HepG2 (cell line): ENCODE measurements around the gene ACOXL. TPM values are rescaled to one million over a fixed set of nuclear protein-coding genes. Genes with fewer than 3 reads are reported as not detected.

Source experiments
- ATAC-seq: fragments of 200-7000 bp; cut with Tn5 transposase; 3 replicates; pipeline ENCODE4 v1.9.1; 2020; ENCODE audit warnings: mild to moderate bottlenecking, moderate library complexity
- BruUV-seq: library from RNA; stranded (reverse); fragments of 400-500 nt; replicated peaks from 2 replicates; lab custom pipeline; 2021; lab: Mats Ljungman, UMichigan
- CTCF ChIA-PET: fragments of 300-600 bp; formaldehyde crosslinking; extraction: SDS; loops from one replicate; lab custom pipeline; 2021; ENCODE audit warnings: low total read pairs, inconsistent platforms, low intra/inter-chr PET ratio; lab: Yijun Ruan, JAX
- POLR2A ChIA-PET: fragments of 350-600 bp; sonication (Branson Sonifier 250); formaldehyde crosslinking; loops from one replicate; lab custom pipeline; 2020; ENCODE audit warnings: antibody characterized with exemption, inconsistent platforms; lab: Yijun Ruan, JAX
- DNase-seq: peaks from one replicate; pipeline ENCODE4 v3.0.0-alpha.2; 2015; ENCODE audit warnings: low spot score
- FAIRE-seq: peaks from 3 replicates; lab custom pipeline; 2011; peaks lifted over from hg19 to GRCh38; lab: Jason Lieb, UNC
- H2AFZ ChIP-seq: one replicate; pipeline ENCODE4 v1.6.1; 2011; ENCODE audit warnings: low read length, inconsistent platforms
- H3K27ac ChIP-seq: fragments of 300-600 bp; 3 replicates; pipeline ENCODE4 v1.8.0; 2011; ENCODE audit warnings: mixed run types, mild to moderate bottlenecking, mixed read lengths, low read length, inconsistent platforms; ENCODE audit not compliant: insufficient read depth; ENCODE audit errors: extremely low read length
- H3K27me3 ChIP-seq, 2 experiments: fragments of 200-600 bp in 1 of 2; 2 replicates in 1 of 2; 3 replicates in 1 of 2; pipeline versions ENCODE4 v1.6.0 to v1.8.0; 2011; ENCODE audit warnings: low read length in 2 of 2, mild to moderate bottlenecking in 2 of 2, moderate library complexity in 2 of 2, inconsistent platforms in 1 of 2; ENCODE audit not compliant: insufficient read depth in 2 of 2, control insufficient read depth in 1 of 2
- H3K36me3 ChIP-seq, 2 experiments: fragments of 200-600 bp in 1 of 2; replicated peaks in 1 of 2; 2 replicates in 1 of 2; 3 replicates in 1 of 2; pipeline versions ENCODE4 v1.5.1 to v1.8.0; 2011; ENCODE audit warnings: low read length in 2 of 2, inconsistent platforms in 1 of 2; ENCODE audit not compliant: insufficient read depth in 2 of 2, control insufficient read depth in 1 of 2
- H3K4me1 ChIP-seq: 2 replicates; pipeline ENCODE4 v1.5.1; 2012; ENCODE audit warnings: low read length, inconsistent platforms; ENCODE audit not compliant: insufficient read depth
- H3K4me2 ChIP-seq: 2 replicates; pipeline ENCODE4 v1.6.0; 2011; ENCODE audit warnings: low read depth, low read length, inconsistent platforms
- H3K4me3 ChIP-seq, 3 experiments: fragments of 200-600 bp in 1 of 3; sonication (generic), shearing (Covaris generic) in 1 of 3; replicated peaks in 1 of 3; 2 replicates each; pipeline ENCODE4 v1.5.1; 2011 to 2016; ENCODE audit warnings: low read length in 3 of 3, inconsistent platforms in 2 of 3, low read depth in 2 of 3, mild to moderate bottlenecking in 2 of 3, control low read depth in 1 of 3, mixed read lengths in 1 of 3; ENCODE audit not compliant: insufficient read depth in 1 of 3
- H3K79me2 ChIP-seq: one replicate; pipeline ENCODE4 v1.6.1; 2011; ENCODE audit warnings: low read length, inconsistent platforms; ENCODE audit not compliant: insufficient read depth
- H3K9ac ChIP-seq: 2 replicates; pipeline ENCODE4 v1.6.0; 2011; ENCODE audit warnings: mild to moderate bottlenecking, low read depth, low read length, inconsistent platforms; ENCODE audit not compliant: insufficient read depth
- H3K9me3 ChIP-seq: 2 replicates; pipeline ENCODE4 v1.5.1; 2012; ENCODE audit warnings: mild to moderate bottlenecking, low read length
- H4K20me1 ChIP-seq: 2 replicates; pipeline ENCODE4 v1.6.0; 2011; ENCODE audit warnings: inconsistent platforms, mild to moderate bottlenecking, low read length, moderate library complexity; ENCODE audit not compliant: insufficient read depth
- CAMTA2 ChIP-seq: sonication (generic); formaldehyde crosslinking; IDR thresholded peaks from 2 replicates; pipeline ENCODE4 v1.4.0; 2020; ENCODE audit warnings: mild to moderate bottlenecking, missing genetic modification reagents, borderline replicate concordance
- DMAP1 ChIP-seq: IDR thresholded peaks from 2 replicates; pipeline ENCODE4 v1.6.1; 2016
- KAT2B ChIP-seq: fragments of 150-350 bp; IDR thresholded peaks from 2 replicates; pipeline ENCODE4 v1.6.1; 2014; ENCODE audit warnings: low read depth, low read length, borderline replicate concordance
- LCORL ChIP-seq, 2 experiments: fragments of 450-650 bp in 1 of 2; sonication (generic) in 1 of 2; formaldehyde crosslinking in 1 of 2; IDR thresholded peaks; 2 replicates each; pipeline versions ENCODE4 v1.5.0 to v1.6.1; 2017 to 2020; ENCODE audit warnings: antibody characterized with exemption in 1 of 2, missing genetic modification reagents in 1 of 2
- MED1 ChIP-seq: sonication (generic); formaldehyde crosslinking; IDR thresholded peaks from 2 replicates; pipeline ENCODE4 v1.4.0; 2020; ENCODE audit warnings: missing genetic modification reagents
- SIN3B ChIP-seq: fragments of 150-350 bp; IDR thresholded peaks from 2 replicates; pipeline ENCODE4 v1.6.1; 2014; ENCODE audit warnings: low read length
- XRCC5 ChIP-seq: fragments of 200-400 bp; formaldehyde crosslinking; optimal IDR thresholded peaks from 2 replicates; pipeline ENCODE3; 2017; ENCODE audit warnings: mild to moderate bottlenecking, low read length
- ZFP82 ChIP-seq: sonication (generic); formaldehyde crosslinking; IDR thresholded peaks from 2 replicates; pipeline ENCODE4 v1.5.1; 2020; ENCODE audit warnings: mild to moderate bottlenecking, missing genetic modification reagents, borderline replicate concordance
- ZNF143 ChIP-seq: sonication (generic); formaldehyde crosslinking; IDR thresholded peaks from 2 replicates; pipeline ENCODE4 v1.4.0; 2020; ENCODE audit warnings: missing genetic modification reagents
- ZNF383 ChIP-seq: sonication (generic); formaldehyde crosslinking; IDR thresholded peaks from 2 replicates; pipeline ENCODE4 v1.4.0; 2020; ENCODE audit warnings: missing genetic modification reagents, mild to moderate bottlenecking, borderline replicate concordance
- ZNF460 ChIP-seq: sonication (generic); formaldehyde crosslinking; IDR thresholded peaks from 2 replicates; pipeline ENCODE4 v1.5.1; 2020; ENCODE audit warnings: missing genetic modification reagents, mild to moderate bottlenecking, borderline replicate concordance
- ZNF646 ChIP-seq: sonication (generic); formaldehyde crosslinking; IDR thresholded peaks from 2 replicates; pipeline ENCODE4 v1.9.0; 2021; ENCODE audit warnings: mild to moderate bottlenecking, missing genetic modification reagents
- ZNF672 ChIP-seq: sonication (generic); formaldehyde crosslinking; IDR thresholded peaks from 2 replicates; pipeline ENCODE4 v1.8.1; 2022; ENCODE audit warnings: missing genetic modification reagents
- WGBS: methylation state at CpG from one replicate; pipeline ENCODE4 v1.1.6; 2017; ENCODE audit warnings: low lambda C conversion rate; 5-methylcytosine and 5-hydroxymethylcytosine counted together
- in situ Hi-C: cut with HindIII; loops from 2 replicates; pipeline ENCODE4 v1.10.0; 2017; ENCODE audit warnings: low pct_unique_long_range_greater_than_20kb; ENCODE audit not compliant: extremely low pct_ligation_motif_present
- intact Hi-C: fragments of 100-400 bp; cut with micrococcal nuclease; formaldehyde crosslinking; loops from one replicate; pipeline ENCODE4 v1.10.0; 2022; ENCODE audit not compliant: unreplicated experiment
- polyA plus RNA-seq, 8 experiments: library from polyadenylated mRNA; depleted of rRNA in 3 of 8; stranded (reverse) in 7 of 8; unstranded in 1 of 8; fragments of >200 nt; fragmentation: Illumina TruSeq in 4 of 8; extraction: Trizol in 4 of 8; gene quantifications; 2 replicates each; pipeline versions ENCODE4 v1.2.1 to v1.2.3, GENCODE V29; 2011 to 2016; ENCODE audit warnings: low read depth in 4 of 8, missing spikeins in 1 of 8, mixed read lengths in 1 of 8; ENCODE audit not compliant: insufficient read depth in 1 of 8
- total RNA-seq, 5 experiments: library from RNA; depleted of rRNA; stranded (reverse); fragments of >200 nt; fragmentation: Illumina TruSeq; extraction: Trizol; gene quantifications; 2 replicates each; pipeline ENCODE4 v1.2.3, GENCODE V29; 2016; ENCODE audit warnings: low read depth in 1 of 5
- TF ChIP-seq, protein P1 (sequence below): IDR thresholded peaks from 2 replicates; pipeline ENCODE4 v1.6.1; 2012; ENCODE audit warnings: low read length, improper control_type of control experiment

The ACOXL gene
- total and polyA plus RNA-seq, 2 of the 13 experiments (the other 11 are each of a cell fraction or from before 2014, with no cell fraction given): not detected

- no peak for TF ChIP-seq ZNF646 (CRISPR knock-in tag)
- TF ChIP-seq, all 625 proteins: peak for 0
These were observed 177.1 kb downstream of the ACOXL start (continued) for GRCh38 chr2:110909501-110909900.

DNA sequence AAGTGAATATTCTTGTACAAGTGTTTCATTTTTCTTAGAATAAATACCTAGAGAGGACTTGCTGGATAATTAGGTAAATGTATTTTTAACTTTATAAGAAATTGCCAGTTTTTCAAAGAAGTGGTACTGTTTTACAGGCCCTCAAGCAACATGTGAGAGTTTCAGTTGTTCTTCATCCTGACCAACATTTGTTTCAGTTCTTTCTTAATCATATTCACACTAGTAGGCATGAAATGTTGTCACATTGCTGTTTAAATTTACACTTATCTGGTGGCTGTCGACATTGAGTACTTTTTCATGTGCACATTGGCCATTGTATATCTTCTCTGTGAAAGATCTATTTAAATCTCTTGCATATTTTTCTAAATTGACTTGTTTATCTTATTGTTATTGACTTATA is 178.1 kb downstream of the ACOXL start:
- DNase-seq (no peak), ATAC-seq (no peak), FAIRE-seq (no peak)
- Histone ChIP-seq H3K4me1 (no peaks in the 10 kb centered on the region), H3K79me2 (no peaks in the 10 kb centered on the region), H3K27ac (no peak overlapping the region), H3K9me3 (0 out of 2 replicates have a peak, but pooled peaks cover 6% of the 10 kb centered on the region), H2AFZ (no peak overlapping the region), H3K9ac (no peak overlapping the region), H3K36me3 (no peaks in the 10 kb centered on the region), H3K27me3 (peaks cover 0 to 8% of the 10 kb centered on the region in 2 experiments; a peak in 1 of 5 replicates), H4K20me1 (no peaks in the 10 kb centered on the region), H3K4me3 (no peak overlapping the region), H3K4me2 (no peak overlapping the region)
- ChIA-PET POLR2A (no interaction called here), CTCF (no interaction called here)
- in situ Hi-C loops: no loop called here
- no TSS peak for BruUV-seq
- WGBS: 0% methylated on average over 1 of the region's 1 CpG
- intact Hi-C loops: no loop called here
- TF ChIP-seq DMAP1 (CRISPR knock-in tag): no peak
- TF ChIP-seq XRCC5: no peak
- TF ChIP-seq MED1 (CRISPR knock-in tag): no peak
- TF ChIP-seq LCORL (IDR thresholded peaks at IDR 0.05): no peak
- no peak for TF ChIP-seq LCORL (CRISPR knock-in tag; IDR thresholded peaks at IDR 0.05)
- no peak for TF ChIP-seq KAT2B
- no peak for TF ChIP-seq ZNF383 (CRISPR knock-in tag)
- TF ChIP-seq, protein P1, sequence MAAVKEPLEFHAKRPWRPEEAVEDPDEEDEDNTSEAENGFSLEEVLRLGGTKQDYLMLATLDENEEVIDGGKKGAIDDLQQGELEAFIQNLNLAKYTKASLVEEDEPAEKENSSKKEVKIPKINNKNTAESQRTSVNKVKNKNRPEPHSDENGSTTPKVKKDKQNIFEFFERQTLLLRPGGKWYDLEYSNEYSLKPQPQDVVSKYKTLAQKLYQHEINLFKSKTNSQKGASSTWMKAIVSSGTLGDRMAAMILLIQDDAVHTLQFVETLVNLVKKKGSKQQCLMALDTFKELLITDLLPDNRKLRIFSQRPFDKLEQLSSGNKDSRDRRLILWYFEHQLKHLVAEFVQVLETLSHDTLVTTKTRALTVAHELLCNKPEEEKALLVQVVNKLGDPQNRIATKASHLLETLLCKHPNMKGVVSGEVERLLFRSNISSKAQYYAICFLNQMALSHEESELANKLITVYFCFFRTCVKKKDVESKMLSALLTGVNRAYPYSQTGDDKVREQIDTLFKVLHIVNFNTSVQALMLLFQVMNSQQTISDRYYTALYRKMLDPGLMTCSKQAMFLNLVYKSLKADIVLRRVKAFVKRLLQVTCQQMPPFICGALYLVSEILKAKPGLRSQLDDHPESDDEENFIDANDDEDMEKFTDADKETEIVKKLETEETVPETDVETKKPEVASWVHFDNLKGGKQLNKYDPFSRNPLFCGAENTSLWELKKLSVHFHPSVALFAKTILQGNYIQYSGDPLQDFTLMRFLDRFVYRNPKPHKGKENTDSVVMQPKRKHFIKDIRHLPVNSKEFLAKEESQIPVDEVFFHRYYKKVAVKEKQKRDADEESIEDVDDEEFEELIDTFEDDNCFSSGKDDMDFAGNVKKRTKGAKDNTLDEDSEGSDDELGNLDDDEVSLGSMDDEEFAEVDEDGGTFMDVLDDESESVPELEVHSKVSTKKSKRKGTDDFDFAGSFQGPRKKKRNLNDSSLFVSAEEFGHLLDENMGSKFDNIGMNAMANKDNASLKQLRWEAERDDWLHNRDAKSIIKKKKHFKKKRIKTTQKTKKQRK: no peak
- no peak for TF ChIP-seq SIN3B
- no peak for TF ChIP-seq ZNF672 (CRISPR knock-in tag)
- TF ChIP-seq ZNF143 (CRISPR knock-in tag): no peak
- no peak for TF ChIP-seq CAMTA2 (CRISPR knock-in tag)
- TF ChIP-seq ZFP82 (CRISPR knock-in tag): no peak
- no peak for TF ChIP-seq ZNF460 (CRISPR knock-in tag)
